Astrocyte of the spinal cord (primary cell): ENCODE results near the gene TENM4.

Source experiments
- DNase-seq: peaks from one replicate; pipeline ENCODE4 v3.0.0; 2011; ENCODE audit warnings: low read depth, low spot score
- H3K4me3 ChIP-seq: 2 replicates; pipeline ENCODE4 v1.5.1; 2011; ENCODE audit warnings: low read depth, mild to moderate bottlenecking, low read length, moderate library complexity
- in situ Hi-C: cut with HindIII; loops from 2 replicates; pipeline ENCODE4 v1.10.0; 2017; ENCODE audit warnings: low sequenced_read_pairs
- TF ChIP-seq, protein P1 (sequence below): IDR thresholded peaks from 2 replicates; pipeline ENCODE4 v1.5.1; 2012; ENCODE audit warnings: low read depth, mild to moderate bottlenecking, low read length, inconsistent platforms

Gene TENM4

DNA sequence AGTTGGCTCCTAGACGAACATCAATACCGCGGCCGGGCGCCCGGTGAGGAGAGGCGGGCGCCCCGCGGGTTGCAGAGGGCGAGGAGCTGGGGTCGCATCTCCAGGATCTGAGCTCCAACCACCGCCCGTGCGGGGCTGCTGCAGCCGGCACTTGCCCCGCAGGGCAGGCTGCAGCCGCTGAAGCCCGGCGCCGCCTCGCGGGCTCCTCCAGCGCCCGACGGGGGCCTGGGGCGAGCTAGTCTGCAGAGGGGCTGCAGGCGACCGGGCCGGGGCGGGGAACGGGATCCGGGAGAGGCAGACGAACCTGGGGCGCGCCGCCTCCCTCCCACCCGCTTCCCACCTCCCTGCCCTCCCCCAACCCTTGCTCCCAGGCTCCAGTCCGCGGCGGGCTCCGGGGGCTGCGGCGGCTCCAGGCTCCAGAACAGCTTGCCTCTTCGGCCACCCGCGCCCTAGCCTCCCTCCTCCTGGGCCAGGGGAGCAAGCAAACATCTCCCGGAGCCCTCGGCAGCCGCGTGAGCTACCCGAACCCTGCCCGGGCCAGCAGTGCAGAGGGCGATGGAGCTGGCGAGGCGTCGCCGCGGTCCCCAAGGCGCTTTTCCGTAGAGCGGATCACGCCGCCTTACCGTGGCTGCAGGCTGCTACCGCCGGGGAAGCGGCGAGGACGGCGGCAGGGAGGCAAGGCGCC, 802 bp downstream of the TENM4 start:
- H3K4me3 ChIP-seq, result peak overlapping the region; percentile 78
- DNase-seq, result peak; percentile 35
- in situ Hi-C loops, result no loop called here
- TF ChIP-seq, protein P1, sequence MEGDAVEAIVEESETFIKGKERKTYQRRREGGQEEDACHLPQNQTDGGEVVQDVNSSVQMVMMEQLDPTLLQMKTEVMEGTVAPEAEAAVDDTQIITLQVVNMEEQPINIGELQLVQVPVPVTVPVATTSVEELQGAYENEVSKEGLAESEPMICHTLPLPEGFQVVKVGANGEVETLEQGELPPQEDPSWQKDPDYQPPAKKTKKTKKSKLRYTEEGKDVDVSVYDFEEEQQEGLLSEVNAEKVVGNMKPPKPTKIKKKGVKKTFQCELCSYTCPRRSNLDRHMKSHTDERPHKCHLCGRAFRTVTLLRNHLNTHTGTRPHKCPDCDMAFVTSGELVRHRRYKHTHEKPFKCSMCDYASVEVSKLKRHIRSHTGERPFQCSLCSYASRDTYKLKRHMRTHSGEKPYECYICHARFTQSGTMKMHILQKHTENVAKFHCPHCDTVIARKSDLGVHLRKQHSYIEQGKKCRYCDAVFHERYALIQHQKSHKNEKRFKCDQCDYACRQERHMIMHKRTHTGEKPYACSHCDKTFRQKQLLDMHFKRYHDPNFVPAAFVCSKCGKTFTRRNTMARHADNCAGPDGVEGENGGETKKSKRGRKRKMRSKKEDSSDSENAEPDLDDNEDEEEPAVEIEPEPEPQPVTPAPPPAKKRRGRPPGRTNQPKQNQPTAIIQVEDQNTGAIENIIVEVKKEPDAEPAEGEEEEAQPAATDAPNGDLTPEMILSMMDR, result peak; percentile 4

DNA sequence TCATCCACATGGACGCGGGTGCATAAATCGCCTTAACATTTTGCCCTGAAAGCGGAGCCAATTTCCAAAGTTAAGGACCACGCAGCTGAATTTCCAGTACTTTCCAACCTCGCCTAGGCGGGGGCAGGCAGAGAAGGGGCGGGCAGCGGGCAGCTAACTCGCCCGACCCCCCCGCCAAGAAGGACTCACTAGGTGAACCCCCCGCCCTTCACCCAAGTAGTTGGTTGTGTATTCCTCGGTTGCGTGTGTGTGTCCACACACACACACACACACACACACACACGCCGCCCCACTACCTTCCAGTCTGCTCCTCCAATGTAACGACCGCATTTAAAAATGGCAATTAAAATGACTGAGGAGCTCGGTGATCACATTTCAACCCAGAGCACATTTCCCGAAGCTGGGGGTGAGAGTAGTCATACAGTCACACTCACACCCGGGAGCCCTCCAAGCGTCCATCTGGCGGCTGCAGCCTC, 1.4 kb downstream of the TENM4 start:
- peak; percentile 59 for DNase-seq
- TF ChIP-seq, protein P1, result no peak
- H3K4me3 ChIP-seq, result peak overlapping the region; percentile 78
- in situ Hi-C loops, result no loop called here

DNA sequence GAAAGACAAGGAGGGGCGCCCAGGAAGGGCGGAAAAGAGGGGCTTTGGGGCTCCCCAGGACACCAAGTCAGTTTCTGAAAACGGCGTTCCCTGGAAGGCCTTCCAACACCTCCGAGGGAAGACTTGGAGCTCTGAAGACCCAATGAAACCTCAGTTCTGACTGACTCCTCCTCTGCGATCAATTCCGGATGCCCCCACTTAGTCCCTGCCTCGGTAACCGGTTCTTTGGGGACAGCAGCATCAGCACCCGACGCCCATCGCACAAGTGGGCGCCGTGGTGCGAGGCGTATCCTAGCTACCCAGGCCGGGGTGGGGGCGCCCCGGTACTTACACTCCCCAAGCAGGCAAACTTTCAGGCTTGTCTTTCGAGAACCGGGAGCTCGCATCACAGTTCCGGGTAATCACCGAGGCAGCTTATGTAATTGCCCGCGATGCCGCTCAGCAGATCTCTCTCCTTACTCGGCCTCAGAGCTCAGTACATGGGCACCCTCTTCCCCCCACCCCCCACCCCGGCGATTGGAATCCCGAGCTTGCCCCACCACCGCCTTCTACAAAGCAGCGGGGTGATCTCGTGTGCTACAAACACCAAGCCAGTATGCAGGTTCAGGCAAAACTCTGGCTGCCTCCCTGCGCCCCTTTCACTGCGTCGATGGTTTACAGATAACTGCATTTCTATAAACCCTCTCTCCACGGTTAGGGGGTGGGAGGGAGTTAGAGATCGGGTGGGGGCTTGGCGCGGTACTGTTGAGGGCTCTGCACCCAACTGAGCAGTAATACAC, 2.0 kb downstream of the TENM4 start:
- TF ChIP-seq, protein P1, result no peak
- DNase-seq, result peak; percentile 45
- H3K4me3 ChIP-seq, result peak overlapping the region; percentile 78
- in situ Hi-C loops, result no loop called here

DNA sequence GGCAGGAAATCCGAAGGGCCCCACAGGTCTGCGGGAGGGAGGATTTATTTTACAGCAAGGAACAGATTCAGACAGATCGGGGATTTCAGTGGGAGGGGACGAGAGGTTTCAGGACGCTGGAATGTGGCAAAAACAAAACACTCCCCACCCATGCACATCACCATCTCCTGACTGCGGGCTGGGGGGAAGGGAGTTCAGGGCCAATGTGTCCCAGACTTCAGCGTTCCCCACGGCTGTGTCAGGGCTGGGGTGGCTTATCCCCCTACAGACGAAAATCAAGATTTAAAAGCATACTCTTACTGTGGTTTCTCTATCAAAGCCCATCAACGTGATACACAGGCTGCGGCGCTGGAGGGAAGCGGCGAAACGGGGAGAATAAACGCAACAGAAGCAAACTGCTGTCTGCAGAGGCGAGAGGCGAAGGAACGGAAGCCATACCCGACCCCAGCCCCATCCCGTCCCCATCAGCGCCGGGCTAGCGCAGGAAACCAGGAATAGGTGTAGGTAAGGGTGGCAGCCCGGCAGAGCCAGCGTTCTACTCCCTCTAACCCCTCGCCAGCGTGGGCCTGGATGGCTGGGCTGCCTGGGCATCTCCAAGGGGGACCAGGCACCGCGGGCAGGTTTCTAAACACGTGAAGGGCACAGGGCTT, 2.7 kb downstream of the TENM4 start:
- TF ChIP-seq, protein P1, result no peak
- in situ Hi-C loops, result no loop called here
- peak; percentile 62 for DNase-seq
- H3K4me3 ChIP-seq, result peak overlapping the region; percentile 78

DNA sequence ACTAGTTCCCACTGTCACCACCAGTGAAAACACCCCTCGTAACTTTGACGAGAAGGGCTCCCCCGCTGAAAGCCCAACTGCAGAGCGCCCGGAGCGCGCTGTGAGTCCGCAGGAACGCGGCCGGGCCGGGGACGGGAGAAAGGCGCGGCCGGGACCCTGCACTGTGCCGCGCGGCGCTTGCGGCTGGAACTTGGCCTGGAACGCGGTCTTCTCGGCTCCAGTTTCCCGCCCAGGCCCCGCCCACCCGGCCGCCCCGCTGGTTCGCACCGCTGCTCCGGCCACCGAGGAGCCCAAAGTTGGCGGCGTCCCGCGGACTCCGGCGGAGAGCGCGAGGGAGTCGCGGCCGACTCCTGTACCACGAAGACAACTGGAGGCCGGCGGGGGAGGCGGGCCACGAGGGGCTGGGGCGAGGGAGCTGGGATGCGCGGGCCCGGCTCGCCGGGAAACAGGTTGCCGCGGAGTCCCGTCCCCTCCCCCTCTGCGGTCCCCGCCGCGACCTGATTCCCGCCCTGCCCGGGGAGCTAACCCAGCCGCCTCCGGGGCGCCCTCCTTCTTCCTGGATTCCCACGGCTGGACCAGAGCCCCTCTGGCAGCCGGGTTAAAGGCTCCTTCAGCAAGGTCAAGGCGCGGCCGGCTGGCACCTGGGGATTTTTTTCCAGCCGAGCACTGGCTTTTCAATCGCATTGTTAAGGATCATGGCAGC, 3.4 kb downstream of the TENM4 start:
- in situ Hi-C loops, result no loop called here
- TF ChIP-seq, protein P1, result no peak
- DNase-seq, result peak; percentile 71
- peak overlapping the region; percentile 78 for H3K4me3 ChIP-seq

DNA sequence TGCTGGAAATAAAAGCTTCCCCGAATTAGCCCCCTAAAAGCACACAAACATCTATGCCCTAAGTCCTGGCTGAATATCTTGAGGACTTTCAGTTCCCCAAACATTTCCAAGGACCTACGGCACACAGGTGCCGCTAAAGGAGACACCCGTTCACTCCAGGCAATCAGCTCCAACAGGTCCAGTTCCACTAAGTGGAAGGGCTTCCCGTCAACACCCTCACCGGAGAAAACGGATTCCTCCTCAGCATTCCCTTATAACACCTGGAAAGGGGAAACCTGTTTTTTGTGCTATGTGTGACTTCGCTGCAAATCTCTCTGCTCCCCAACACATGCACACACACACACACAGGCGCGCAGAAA, 3.9 kb downstream of the TENM4 start:
- peak overlapping the region; percentile 78 for H3K4me3 ChIP-seq
- TF ChIP-seq, protein P1, result no peak
- in situ Hi-C loops, result no loop called here
- no peak for DNase-seq
